ENCODE results near the gene CCR4.
"Not testable (repeated sequence)": the region's sequence is repeated elsewhere in the genome, so short reads cannot be mapped to it uniquely, and the experiment has no call there.

Gene CCR4

GRCh38 chr3:32983124-32983523, 31.7 kb downstream of the CCR4 start:
- TF ChIP-seq POLR2A (IDR thresholded peaks at IDR 0.05; ENCODE audit: low read length) (no peak), GATA1 (IDR thresholded peaks at IDR 0.05; ENCODE audit: low read depth, low read length) (no peak)
- DNase-seq = no peak

- not testable (repeated sequence) for DNase-seq
These were observed 33.5 kb downstream of the CCR4 start for GRCh38 chr3:32984918-32985317.

- no peak for DNase-seq
- TF ChIP-seq POLR2A (IDR thresholded peaks at IDR 0.05; ENCODE audit: low read length) (no peak), GATA1 (IDR thresholded peaks at IDR 0.05; ENCODE audit: low read depth, low read length) (no peak)
These were observed 37.7 kb downstream of the CCR4 start for GRCh38 chr3:32989171-32989570.

- TF ChIP-seq GATA1 (IDR thresholded peaks at IDR 0.05; ENCODE audit: low read depth, low read length) (no peak), POLR2A (IDR thresholded peaks at IDR 0.05; ENCODE audit: low read length) (no peak)
- no peak for DNase-seq
These were observed 38.7 kb downstream of the CCR4 start for GRCh38 chr3:32990116-32990515.

GRCh38 chr3:32991781-32992180, 40.3 kb downstream of the CCR4 start:
- no peak for DNase-seq
- no peak for TF ChIP-seq POLR2A (IDR thresholded peaks at IDR 0.05; ENCODE audit: low read length)
- TF ChIP-seq GATA1 (IDR thresholded peaks at IDR 0.05; ENCODE audit: low read depth, low read length) = no peak

GRCh38 chr3:32992310-32992686, 40.9 kb downstream of the CCR4 start:
- DNase-seq = no peak
- TF ChIP-seq POLR2A (IDR thresholded peaks at IDR 0.05; ENCODE audit: low read length) (no peak), GATA1 (IDR thresholded peaks at IDR 0.05; ENCODE audit: low read depth, low read length) (no peak)

GRCh38 chr3:32994045-32994444, 42.6 kb downstream of the CCR4 start:
- no peak for TF ChIP-seq GATA1 (IDR thresholded peaks at IDR 0.05; ENCODE audit: low read depth, low read length)
- no peak for TF ChIP-seq POLR2A (IDR thresholded peaks at IDR 0.05; ENCODE audit: low read length)
- DNase-seq = no peak

GRCh38 chr3:32995098-32995497, 43.7 kb downstream of the CCR4 start:
- DNase-seq = no peak
- TF ChIP-seq POLR2A (IDR thresholded peaks at IDR 0.05; ENCODE audit: low read length) (no peak), GATA1 (IDR thresholded peaks at IDR 0.05; ENCODE audit: low read depth, low read length) (no peak)

- TF ChIP-seq POLR2A (IDR thresholded peaks at IDR 0.05; ENCODE audit: low read length) = no peak
- no peak for TF ChIP-seq GATA1 (IDR thresholded peaks at IDR 0.05; ENCODE audit: low read depth, low read length)
- DNase-seq = no peak
These were observed 44.8 kb downstream of the CCR4 start for GRCh38 chr3:32996048-32996754.

- no peak for DNase-seq
- TF ChIP-seq POLR2A (IDR thresholded peaks at IDR 0.05; ENCODE audit: low read length) (no peak), GATA1 (IDR thresholded peaks at IDR 0.05; ENCODE audit: low read depth, low read length) (no peak)
These were observed 45.3 kb downstream of the CCR4 start for GRCh38 chr3:32996755-32997091.

- DNase-seq = no peak
- TF ChIP-seq POLR2A (IDR thresholded peaks at IDR 0.05; ENCODE audit: low read length) (no peak), GATA1 (IDR thresholded peaks at IDR 0.05; ENCODE audit: low read depth, low read length) (no peak)
These were observed 47.4 kb downstream of the CCR4 start for GRCh38 chr3:32998631-32999451.

- TF ChIP-seq GATA1 (IDR thresholded peaks at IDR 0.05; ENCODE audit: low read depth, low read length) = no peak
- no peak for TF ChIP-seq POLR2A (IDR thresholded peaks at IDR 0.05; ENCODE audit: low read length)
- no peak for DNase-seq
These were observed 49.4 kb downstream of the CCR4 start for GRCh38 chr3:33000691-33001385.

GRCh38 chr3:33001889-33002288, 50.4 kb downstream of the CCR4 start:
- DNase-seq = no peak
- TF ChIP-seq GATA1 (IDR thresholded peaks at IDR 0.05; ENCODE audit: low read depth, low read length) (no peak), POLR2A (IDR thresholded peaks at IDR 0.05; ENCODE audit: low read length) (no peak)

GRCh38 chr3:33003308-33003707, 51.9 kb downstream of the CCR4 start:
- no peak for DNase-seq
- no peak for TF ChIP-seq POLR2A (IDR thresholded peaks at IDR 0.05; ENCODE audit: low read length)
- no peak for TF ChIP-seq GATA1 (IDR thresholded peaks at IDR 0.05; ENCODE audit: low read depth, low read length)

All from erythroblast (primary cell).